Measurements from ENCODE around the gene SCUBE3. TPM values are rescaled to one million over a fixed set of nuclear protein-coding genes. Genes with fewer than 3 reads are reported as not detected.

Gene SCUBE3
- total and polyA plus RNA-seq, 2 donors (not counting 1 experiment from before 2014, with no cell fraction given): not detected

DNA sequence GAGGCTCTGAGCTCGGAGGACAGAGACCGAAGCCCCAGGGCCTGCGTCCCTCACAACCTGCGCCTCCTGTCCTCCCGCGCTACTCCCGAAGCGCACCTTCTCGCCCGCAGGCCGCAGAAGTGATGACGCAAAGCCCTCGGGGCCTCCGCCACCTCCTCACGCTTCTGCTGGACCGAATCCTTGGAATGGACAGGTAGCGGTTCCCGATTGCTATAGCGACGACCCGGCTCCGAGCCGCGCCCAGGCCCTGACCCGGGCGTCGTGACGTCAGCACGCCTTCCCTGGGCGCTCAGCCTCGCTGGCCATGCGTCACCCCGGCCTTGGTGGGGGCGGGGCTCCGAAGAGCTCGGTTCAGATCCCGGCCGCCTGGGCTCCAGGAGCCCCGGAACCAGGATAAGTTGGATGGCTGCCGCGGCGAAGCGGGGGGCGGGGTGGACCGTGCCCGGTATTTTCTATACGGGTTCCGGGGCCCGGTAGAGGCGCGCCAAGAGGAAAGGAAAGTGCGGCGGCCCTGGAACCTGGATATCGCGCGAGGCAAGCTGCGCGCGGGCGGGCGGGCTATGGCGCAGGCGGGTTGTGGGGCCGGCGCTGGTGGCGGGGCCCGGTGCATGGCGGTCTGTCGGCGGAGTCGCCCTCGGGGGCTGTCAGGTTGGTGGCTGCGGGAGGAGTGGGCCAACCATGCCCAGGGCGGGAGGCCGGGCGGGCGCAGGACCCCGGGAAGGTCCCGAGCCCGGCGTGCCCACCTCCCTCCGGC, 45.6 kb downstream of the SCUBE3 start, which contains the start of gene ZNF76:
Gene ZNF76 (plus strand): TSS at position 542 of the 754 bp plus-strand sequence. CDS start 21,417 bp downstream, outside the sequence.
- ATAC-seq (ENCODE audit: low read depth): peak; percentile 81
- H4K20me1 ChIP-seq (ENCODE audit: control insufficient read depth, insufficient read depth, low read length, poor library complexity, severe bottlenecking): peaks cover 1% of the 10 kb centered on the region
- CTCF ChIA-PET: interaction anchor here (0.6 to 3.4 kb wide), 7 partner anchors 13 to 1711 kb away, joined by 3 to 30 read pairs (median 4); partner anchors contain the start of gene DEF6
- peak within 1 kb of the TSS; percentile 63 to 90 (median 81) for H3K4me3 ChIP-seq (ENCODE audit: control extremely low read depth in 1 of 5, extremely low read depth in 1 of 5, insufficient read depth in 1 of 5, low read depth in 2 of 5, low read length in 4 of 5)
- peak within 1 kb of the TSS; percentile 98 for H3K27ac Mint-ChIP-seq
- H3K4me1 ChIP-seq (ENCODE audit: control insufficient read depth in 2 of 2, insufficient read depth in 2 of 2, low read length in 2 of 2): peaks cover 21 to 30% of the 10 kb centered on the region in 2 donors
- H3K79me2 ChIP-seq (ENCODE audit: control insufficient read depth, insufficient read depth, low read length): peaks cover 39% of the 10 kb centered on the region
- no peaks in the 10 kb centered on the region for H3K36me3 ChIP-seq (replicated peaks in 1 of 2; ENCODE audit: control extremely low read depth in 1 of 2, control insufficient read depth in 1 of 2, extremely low read depth in 1 of 2, insufficient read depth in 2 of 2, low read length in 1 of 2)
- peak within 1 kb of the TSS; percentile 70 for H2AFZ ChIP-seq (ENCODE audit: insufficient read depth, low read depth, low read length, poor library complexity, severe bottlenecking)
- no peaks in the 10 kb centered on the region for H3K9me3 Mint-ChIP-seq (ENCODE audit: insufficient read depth)
- TF ChIP-seq, protein P1, sequence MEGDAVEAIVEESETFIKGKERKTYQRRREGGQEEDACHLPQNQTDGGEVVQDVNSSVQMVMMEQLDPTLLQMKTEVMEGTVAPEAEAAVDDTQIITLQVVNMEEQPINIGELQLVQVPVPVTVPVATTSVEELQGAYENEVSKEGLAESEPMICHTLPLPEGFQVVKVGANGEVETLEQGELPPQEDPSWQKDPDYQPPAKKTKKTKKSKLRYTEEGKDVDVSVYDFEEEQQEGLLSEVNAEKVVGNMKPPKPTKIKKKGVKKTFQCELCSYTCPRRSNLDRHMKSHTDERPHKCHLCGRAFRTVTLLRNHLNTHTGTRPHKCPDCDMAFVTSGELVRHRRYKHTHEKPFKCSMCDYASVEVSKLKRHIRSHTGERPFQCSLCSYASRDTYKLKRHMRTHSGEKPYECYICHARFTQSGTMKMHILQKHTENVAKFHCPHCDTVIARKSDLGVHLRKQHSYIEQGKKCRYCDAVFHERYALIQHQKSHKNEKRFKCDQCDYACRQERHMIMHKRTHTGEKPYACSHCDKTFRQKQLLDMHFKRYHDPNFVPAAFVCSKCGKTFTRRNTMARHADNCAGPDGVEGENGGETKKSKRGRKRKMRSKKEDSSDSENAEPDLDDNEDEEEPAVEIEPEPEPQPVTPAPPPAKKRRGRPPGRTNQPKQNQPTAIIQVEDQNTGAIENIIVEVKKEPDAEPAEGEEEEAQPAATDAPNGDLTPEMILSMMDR (IDR thresholded peaks at IDR 0.05): no peak
- TF ChIP-seq EZH2 (IDR thresholded peaks at IDR 0.05; ENCODE audit: borderline replicate concordance, insufficient read depth, low read depth, low read length, poor library complexity, severe bottlenecking): no peak
- peak; percentile 97 for DNase-seq
- H3K27me3 ChIP-seq (replicated peaks in 1 of 4; ENCODE audit: control extremely low read depth in 1 of 4, control insufficient read depth in 3 of 4, insufficient read depth in 4 of 4, low read length in 3 of 4): no peaks in the 10 kb centered on the region
- H3K27me3 Mint-ChIP-seq: no peaks in the 10 kb centered on the region
- under 1% methylated on average over 82 of the region's 82 CpGs for WGBS (ENCODE audit: insufficient coverage)
- peak within 1 kb of the TSS; percentile 99 for H3K4me3 Mint-ChIP-seq
- intact Hi-C loops (cut with micrococcal nuclease): loop anchor here (1.0 to 2.0 kb wide), 5 partner anchors 43 to 503 kb away; partner anchors contain the start of genes FANCE and SNRPC
- peak within 1 kb of the TSS; percentile 77 for H3K4me2 ChIP-seq (replicated peaks; ENCODE audit: low read depth, low read length, poor library complexity, severe bottlenecking)
- peak within 1 kb of the TSS; percentile 97 to 98 for H3K27ac ChIP-seq (ENCODE audit: low read length in 2 of 2)
- POLR2A ChIA-PET: interaction anchor here (0.6 to 1.2 kb wide), 5 partner anchors 8 to 1998 kb away, joined by 3 to 4 read pairs (median 4); partner anchors contain the start of genes FANCE, TBC1D22B and TMEM217
- peak within 1 kb of the TSS; percentile 83 for H3K9ac ChIP-seq (ENCODE audit: low read length)
- H3K9me3 ChIP-seq (ENCODE audit: control extremely low read depth in 1 of 3, control insufficient read depth in 2 of 3, insufficient read depth in 1 of 3, low read length in 2 of 3): no peaks in the 10 kb centered on the region
- H3K4me1 Mint-ChIP-seq: peaks cover 47% of the 10 kb centered on the region

Measured in B cell (primary cell).